Fibroblast of lung (primary cell): ENCODE results near the gene EYA2.

Experiments used
- EZH2 ChIP-seq: IDR thresholded peaks from 2 replicates; pipeline ENCODE4 v1.5.1; 2012; ENCODE audit warnings: low read length, control low read depth, mild to moderate bottlenecking; ENCODE audit errors: missing control alignments
- TF ChIP-seq, protein P1 (sequence below), 2 donors: IDR thresholded peaks in 1 of 2; conservative IDR thresholded peaks in 1 of 2; 1 replicate in 1 of 2; 2 replicates in 1 of 2; pipeline ENCODE4 v1.5.1; 2011 to 2012; ENCODE audit warnings: low read length in 2 of 2, control low read depth in 1 of 2, inconsistent platforms in 1 of 2, low read depth in 1 of 2, mild to moderate bottlenecking in 1 of 2

DNA sequence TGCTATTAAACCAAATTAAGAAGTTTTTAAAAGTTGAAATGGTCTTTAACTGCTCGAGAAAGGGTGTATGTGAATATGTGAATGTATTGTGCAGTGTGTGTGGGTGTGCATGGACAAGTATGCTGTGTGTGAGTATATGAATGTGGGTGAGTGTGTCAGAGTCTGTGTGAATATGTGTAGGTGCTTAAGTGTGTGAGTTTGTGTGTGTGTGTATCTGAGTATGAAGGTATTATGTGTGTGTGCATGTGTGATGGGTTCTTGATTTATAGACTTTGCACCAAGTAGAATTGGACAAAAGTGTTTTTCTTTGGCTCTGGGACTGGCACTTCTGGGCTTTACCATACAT, 21.6 kb downstream of the EYA2 start:
- TF ChIP-seq, protein P1, sequence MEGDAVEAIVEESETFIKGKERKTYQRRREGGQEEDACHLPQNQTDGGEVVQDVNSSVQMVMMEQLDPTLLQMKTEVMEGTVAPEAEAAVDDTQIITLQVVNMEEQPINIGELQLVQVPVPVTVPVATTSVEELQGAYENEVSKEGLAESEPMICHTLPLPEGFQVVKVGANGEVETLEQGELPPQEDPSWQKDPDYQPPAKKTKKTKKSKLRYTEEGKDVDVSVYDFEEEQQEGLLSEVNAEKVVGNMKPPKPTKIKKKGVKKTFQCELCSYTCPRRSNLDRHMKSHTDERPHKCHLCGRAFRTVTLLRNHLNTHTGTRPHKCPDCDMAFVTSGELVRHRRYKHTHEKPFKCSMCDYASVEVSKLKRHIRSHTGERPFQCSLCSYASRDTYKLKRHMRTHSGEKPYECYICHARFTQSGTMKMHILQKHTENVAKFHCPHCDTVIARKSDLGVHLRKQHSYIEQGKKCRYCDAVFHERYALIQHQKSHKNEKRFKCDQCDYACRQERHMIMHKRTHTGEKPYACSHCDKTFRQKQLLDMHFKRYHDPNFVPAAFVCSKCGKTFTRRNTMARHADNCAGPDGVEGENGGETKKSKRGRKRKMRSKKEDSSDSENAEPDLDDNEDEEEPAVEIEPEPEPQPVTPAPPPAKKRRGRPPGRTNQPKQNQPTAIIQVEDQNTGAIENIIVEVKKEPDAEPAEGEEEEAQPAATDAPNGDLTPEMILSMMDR (conservative IDR thresholded peaks at IDR 0.05 in 1 of 2, IDR thresholded peaks at IDR 0.05 in 1 of 2; ENCODE audit: low read depth in 1 of 2, low read length in 2 of 2) = no peak
- no peak for TF ChIP-seq EZH2
